ENCODE results near the gene LRRC52.

The LRRC52 gene

GRCh38 chr1:165537356-165538109 lies 6.3 kb upstream of the LRRC52 start:
- in situ Hi-C loops (cut with MboI; ENCODE audit: low sequenced_read_pairs): no loop called here

- in situ Hi-C loops (cut with MboI; ENCODE audit: low sequenced_read_pairs): no loop called here
These were observed 4.5 kb upstream of the LRRC52 start for GRCh38 chr1:165539306-165539705.

DNA sequence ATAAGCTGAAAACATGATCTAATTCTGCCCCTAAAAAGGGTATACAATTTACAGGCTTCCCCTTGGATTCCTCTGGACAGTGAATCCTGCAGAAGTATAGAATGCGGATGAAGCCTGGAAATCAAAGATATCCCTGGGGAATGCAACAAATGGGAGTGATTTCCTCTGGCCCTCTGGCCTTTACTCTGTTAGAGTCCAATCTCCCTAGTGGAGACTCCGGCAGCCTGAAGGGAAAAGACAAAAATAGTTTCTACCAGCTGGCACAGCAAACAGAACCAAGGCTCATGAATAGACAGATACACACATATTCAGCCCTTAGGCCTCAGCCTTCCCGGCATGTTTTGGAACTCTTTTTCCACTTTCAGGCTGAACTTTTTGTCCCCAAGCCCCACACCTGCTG lies 3.9 kb upstream of the LRRC52 start:
- in situ Hi-C loops (cut with MboI; ENCODE audit: low sequenced_read_pairs): no loop called here

DNA sequence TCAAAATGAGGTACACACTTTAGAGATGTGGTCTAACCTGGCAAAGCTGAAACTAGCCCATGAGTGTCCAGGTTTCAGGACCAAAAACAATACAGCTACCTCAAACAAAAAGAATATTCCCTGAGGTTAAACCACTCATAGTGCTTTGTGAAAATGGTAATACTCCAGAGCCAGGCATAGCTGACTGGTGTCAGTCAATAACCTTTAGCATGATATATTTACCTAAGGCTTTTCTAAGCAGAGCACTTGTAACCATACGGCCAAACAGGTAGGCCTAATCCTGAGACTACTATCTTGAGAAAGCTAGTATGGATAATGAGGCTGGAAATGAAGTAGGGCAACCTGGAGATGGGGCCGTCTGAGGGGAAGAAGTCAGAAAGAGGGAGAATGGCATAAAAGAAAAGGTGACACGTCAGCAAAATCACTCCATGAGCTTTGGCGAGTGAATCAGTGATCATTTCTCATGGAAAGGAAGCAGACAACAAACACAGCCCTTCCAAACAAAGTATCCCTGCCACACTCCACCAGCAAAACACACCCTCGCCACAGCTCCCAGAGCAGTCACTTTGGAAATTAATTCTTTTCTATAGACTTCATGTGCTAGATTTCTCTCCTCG lies 1.7 kb upstream of the LRRC52 start:
- in situ Hi-C loops (cut with MboI; ENCODE audit: low sequenced_read_pairs): no loop called here

DNA sequence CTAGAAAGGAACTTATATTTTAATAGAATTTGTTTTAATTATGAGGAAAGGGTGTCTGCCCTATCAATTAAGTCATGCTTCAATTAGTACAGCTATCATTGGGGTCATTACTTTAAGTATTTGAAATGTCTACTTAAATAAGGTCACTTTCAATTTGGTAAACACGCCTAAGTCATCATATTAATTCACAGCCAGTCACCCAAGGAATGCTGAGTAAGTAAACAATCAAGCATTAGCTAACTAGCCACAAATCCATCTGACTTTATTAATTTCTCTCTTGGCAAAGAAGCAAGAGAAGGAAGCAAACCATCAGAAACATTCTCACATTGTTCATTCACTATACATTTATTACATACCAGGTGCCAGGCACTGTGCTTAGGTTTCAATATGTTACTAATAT lies 1.2 kb upstream of the LRRC52 start:
- in situ Hi-C loops (cut with MboI; ENCODE audit: low sequenced_read_pairs): no loop called here

DNA sequence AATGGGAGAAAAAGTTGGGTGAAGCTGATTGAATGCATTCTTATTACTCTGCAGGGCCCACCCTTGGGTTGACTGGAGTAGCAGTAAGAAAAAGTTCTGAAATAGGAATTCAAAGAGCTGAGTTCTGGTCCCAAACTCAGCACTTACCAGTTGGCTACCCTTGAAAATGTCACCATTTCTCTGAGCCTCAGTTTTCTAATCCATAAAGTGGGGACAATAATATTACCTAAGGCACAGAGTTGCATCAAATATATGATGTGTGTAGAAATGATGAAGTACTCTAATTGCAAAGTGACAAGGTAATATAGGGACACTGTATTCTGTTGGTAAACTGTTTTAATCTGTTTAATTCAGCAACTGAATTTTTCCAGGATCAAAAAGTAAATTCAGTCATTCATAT lies 1.2 kb downstream of the LRRC52 start:
- in situ Hi-C loops (cut with MboI; ENCODE audit: low sequenced_read_pairs): no loop called here

DNA sequence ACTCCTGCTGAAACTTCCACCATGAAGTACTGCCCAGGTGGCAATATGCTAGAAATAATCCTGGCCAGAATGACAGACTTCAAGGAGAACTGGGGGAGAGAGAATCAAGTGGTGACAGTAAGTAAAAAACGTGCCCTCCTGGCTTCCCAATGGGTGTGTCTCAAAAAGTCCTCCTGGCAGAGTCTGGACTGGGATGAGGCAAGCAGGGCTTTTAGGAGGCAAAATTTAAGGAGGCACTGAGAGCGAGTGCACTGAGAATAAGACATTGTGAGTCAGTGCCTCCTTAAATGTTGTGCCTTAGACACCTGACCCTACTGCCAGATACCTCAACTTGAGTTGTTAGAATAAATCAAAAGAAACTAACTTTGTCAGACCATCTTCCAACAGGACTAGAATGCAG lies 2.2 kb downstream of the LRRC52 start:
- in situ Hi-C loops (cut with MboI; ENCODE audit: low sequenced_read_pairs): no loop called here

DNA sequence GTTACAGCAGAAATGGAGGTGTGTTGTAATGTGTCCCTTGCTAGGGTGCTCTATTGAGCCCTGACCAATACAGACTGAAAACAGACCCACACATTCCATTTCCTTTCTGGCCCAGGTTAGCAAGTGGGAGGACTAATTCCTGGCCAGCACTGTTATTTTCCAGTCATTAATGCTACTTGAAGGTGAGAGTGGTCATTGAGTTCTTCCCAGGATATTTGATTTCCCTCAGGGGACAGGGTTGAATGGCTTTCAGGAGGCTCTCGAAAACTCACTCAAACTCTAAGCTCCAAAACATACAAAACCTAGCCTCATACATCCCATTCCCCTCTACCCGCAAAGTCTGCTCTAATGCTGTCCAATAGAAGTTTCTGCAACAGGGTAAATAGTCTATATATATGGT lies 6.2 kb downstream of the LRRC52 start:
- in situ Hi-C loops (cut with MboI; ENCODE audit: low sequenced_read_pairs): no loop called here

DNA sequence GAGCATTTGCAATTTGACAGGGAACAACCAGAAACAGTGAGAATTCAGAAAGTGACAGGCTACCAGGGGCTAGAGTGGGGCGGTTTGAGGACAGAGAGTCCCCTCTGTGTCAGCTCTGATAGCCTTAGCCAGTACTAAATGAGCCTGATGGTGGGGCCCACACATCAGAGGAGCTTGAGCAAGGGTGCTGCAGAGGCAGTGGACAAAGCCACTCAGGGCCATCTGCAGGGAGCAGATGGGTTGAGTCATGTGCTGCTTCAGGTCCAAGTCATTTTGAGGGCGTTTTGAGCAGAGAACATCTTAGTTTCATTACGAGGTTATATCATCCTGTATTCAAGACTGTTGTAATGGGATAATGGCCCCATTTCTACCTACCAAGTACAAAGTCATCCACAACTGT lies 7.7 kb downstream of the LRRC52 start:
- in situ Hi-C loops (cut with MboI; ENCODE audit: low sequenced_read_pairs): no loop called here

DNA sequence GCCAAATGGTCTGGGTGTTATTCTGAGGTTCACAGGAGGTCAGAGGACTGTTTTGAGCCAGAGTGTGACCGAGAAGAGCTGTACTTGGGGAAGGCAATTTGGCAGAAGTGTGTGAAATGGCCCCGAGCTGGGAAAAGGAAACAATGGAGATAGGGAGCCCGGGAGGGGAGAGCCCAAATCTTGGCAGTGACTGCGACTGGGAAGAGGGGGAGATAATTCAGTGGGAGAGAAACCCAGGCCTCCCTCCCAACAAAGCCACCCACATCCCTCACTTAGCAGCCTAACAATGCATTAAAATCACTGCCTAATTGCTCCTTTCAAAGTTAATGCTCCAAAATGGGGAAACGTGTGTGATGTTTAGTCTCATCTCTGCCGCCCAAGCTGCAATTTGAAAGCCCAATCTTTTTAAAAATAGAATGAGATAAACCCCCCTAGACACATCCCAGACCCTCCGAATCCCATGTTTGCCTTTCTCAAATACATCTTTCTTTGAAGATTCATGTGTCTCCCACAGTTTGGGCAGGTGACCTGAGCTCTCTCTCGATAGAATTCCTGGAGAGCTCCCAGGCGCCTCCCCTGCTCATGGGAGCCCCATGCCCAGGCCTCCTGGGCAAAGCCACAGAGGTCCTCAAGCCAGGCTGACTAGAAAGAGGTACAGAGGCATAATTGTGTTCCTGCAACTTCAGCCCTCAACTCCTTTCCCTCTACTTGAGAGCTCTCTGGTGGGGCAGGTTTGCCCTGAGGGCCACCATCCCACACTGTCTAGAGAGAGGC lies 17.3 kb downstream of the LRRC52 start:
- in situ Hi-C loops (cut with MboI; ENCODE audit: low sequenced_read_pairs): no loop called here

DNA sequence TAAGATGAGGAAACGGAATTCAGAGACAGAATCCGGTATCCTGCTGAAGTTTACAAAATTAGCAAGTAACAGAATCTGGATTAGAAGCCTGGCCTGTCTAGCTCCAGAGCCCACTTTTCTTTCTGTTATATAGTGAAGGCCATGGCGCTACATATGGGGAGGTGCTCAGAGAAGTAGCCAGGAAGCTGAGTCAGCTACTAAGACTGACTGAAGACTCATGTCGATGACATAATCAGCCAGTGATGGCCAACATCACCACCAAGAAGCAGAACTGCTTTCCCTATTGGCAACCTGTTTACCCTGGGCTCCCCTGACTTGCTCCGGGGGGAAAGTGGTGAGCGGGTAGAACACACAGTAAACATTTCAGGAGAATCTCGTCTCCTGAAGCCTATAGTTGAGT lies 18.8 kb downstream of the LRRC52 start:
- in situ Hi-C loops (cut with MboI; ENCODE audit: low sequenced_read_pairs): no loop called here

DNA sequence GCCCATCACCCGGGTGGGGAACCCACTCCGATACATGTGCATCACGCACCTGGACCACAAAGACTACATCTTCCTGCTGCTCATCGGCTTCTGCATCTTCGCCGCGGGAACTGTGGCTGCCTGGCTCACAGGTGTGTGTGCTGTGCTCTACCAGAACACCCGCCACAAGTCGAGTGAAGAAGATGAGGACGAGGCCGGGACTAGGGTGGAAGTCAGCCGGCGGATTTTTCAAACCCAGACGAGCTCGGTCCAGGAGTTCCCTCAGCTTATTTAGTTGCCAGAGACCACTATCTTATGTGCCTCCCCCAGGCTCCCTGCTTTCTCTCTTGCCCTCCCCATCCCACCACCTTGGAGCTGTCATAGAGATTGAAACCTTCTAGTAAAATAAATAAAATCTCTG lies 19.8 kb downstream of the LRRC52 start:
- in situ Hi-C loops (cut with MboI; ENCODE audit: low sequenced_read_pairs): no loop called here

DNA sequence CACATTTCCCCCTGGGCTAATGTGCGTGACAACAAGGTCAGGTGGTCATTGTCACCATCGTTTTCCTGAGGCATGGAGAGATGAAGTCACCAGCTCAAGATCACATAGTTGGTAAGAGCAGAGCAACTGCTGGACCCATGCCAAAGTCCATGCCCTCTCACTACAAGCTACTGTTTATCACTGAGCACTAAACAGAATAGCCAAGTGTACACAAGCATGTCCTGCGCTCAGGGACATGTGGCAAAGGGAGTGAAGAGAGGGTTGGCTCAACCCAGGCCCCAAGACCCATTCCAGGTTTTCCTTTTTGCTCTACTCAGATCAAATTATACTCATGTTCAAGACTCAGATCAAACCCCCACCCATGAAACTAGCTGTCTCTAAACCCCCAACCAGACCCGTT lies 20.8 kb downstream of the LRRC52 start:
- in situ Hi-C loops (cut with MboI; ENCODE audit: low sequenced_read_pairs): no loop called here

DNA sequence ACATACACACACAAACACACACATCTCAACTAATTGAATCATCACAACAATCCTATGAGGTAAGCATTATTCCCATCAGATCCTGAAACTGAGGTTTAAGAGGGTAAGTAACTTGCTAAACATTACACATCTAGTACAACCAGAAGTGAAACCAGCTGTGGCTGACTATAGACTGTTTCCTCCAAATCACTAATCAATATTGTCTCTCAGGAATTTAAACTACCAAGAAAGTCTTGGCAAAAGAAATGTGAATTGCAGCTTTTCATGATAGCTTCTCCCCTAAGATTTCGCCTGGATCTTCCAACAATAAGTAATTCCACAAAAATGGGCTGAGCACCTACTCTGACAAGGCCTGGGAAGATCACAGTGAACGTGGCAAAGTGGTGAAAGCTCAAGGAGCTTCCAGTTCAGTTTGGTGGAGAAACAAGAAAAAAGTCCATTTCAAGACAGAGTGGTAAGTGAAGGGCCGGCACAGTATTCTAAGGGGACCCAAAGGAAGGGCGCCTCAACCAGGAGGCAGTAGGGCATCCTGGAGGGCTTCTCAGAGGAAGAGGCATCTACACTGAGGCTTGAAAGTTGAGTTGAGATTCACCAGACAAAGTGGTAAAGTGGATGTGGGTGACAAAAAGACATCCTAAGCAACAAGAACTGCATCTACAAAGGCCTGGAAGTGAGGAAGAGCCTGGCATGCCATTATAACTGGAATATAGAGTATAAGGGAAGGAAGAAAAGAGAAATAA lies 22.1 kb downstream of the LRRC52 start:
- in situ Hi-C loops (cut with MboI; ENCODE audit: low sequenced_read_pairs): no loop called here

DNA sequence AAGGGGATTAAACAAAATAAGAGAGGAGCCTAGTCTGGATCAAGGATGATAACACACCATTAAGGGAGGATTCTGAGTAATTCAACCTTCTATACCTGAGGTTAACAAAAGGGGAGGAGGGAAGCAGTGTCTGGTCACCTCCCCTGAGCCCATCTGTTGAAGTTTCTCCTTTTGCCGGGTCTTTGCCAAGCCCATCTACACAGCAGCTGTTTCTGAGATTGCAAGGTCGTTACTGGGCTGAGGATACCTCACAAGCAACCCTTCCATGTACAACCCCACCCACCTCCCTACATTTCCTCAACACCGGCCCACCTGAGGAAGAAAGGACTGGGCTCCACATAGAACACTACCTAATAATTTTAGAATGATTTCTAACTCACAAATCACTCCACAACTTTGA lies 26.3 kb downstream of the LRRC52 start:
- in situ Hi-C loops (cut with MboI; ENCODE audit: low sequenced_read_pairs): no loop called here

DNA sequence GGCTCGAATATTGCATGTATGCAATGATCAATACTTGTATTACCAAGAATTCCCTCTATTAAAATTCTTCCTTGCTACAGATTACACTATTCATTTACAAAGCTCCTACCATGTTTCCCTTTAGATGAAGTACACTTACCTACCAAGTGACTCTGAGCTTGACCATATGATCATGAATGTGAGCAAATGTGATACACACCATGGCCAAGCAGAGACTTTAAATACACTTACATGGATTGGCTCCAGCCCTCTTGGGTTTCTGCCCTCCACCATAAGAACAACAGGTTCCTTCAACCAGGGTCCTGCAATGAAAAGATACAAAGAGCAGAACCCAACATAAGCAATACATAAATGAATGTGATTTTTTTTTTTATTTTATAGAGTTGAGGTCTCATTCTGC lies 30.0 kb downstream of the LRRC52 start:
- in situ Hi-C loops (cut with MboI; ENCODE audit: low sequenced_read_pairs): no loop called here

DNA sequence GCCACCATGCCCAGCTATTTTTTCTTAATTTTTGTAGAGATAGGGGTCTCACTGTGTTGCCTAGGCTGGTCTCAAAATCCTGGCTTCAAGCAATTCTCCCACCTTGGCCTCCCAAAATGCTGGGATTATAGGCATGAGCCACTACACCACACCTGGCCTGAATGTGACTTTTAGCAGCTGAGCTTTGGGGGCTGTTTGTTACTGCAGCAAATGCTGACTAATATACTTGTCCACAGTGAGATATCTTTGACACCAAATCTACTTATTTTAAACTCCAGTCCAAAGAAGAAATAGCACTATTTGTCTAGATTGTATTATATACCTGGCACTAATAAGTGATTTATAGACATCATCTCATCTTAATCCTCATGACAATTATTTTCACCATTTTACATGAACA lies 30.5 kb downstream of the LRRC52 start:
- in situ Hi-C loops (cut with MboI; ENCODE audit: low sequenced_read_pairs): no loop called here

- in situ Hi-C loops (cut with MboI; ENCODE audit: low sequenced_read_pairs): no loop called here
These were observed 31.8 kb downstream of the LRRC52 start for GRCh38 chr1:165575468-165576099.

- in situ Hi-C loops (cut with MboI; ENCODE audit: low sequenced_read_pairs): no loop called here
These were observed 32.7 kb downstream of the LRRC52 start for GRCh38 chr1:165576536-165576935.

GRCh38 chr1:165577707-165578106 lies 33.9 kb downstream of the LRRC52 start:
- in situ Hi-C loops (cut with MboI; ENCODE audit: low sequenced_read_pairs): no loop called here

All from HL-60/S4 treated with retinoic acid at 250 ng/mL for 4 days and 3 days (cell line).